ENCODE data around the gene EXOC3.
A peak's percentile ranks its signal among the peaks of the same experiment; 100 is the strongest.

The EXOC3 gene

GRCh38 chr5:427415-428087, 15.4 kb upstream of the EXOC3 start:
- no peak for DNase-seq

DNA sequence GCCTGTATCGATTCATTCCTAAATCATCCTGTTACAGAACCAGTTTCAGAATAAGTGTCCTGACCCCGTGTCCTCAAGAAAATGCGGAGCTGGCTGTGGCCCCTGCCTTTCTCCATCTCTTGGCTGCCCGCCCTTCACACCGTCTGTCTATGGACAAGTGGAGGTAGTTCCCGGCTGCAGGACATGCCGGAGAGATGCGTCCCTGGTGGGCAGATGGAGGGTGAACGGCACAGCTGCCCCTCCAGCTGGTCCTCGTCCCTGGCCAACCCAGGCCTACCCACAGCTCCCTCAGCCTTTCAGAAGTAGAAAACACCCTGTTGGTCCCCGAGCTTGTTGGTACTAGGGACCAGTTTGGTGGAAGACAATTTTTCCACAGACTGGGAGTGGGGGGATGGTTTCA, 14.8 kb upstream of the EXOC3 start:
- no peak for DNase-seq

GRCh38 chr5:428754-429452, 14.1 kb upstream of the EXOC3 start:
- DNase-seq = no peak

GRCh38 chr5:429453-430188, 13.4 kb upstream of the EXOC3 start:
- DNase-seq = no peak

DNA sequence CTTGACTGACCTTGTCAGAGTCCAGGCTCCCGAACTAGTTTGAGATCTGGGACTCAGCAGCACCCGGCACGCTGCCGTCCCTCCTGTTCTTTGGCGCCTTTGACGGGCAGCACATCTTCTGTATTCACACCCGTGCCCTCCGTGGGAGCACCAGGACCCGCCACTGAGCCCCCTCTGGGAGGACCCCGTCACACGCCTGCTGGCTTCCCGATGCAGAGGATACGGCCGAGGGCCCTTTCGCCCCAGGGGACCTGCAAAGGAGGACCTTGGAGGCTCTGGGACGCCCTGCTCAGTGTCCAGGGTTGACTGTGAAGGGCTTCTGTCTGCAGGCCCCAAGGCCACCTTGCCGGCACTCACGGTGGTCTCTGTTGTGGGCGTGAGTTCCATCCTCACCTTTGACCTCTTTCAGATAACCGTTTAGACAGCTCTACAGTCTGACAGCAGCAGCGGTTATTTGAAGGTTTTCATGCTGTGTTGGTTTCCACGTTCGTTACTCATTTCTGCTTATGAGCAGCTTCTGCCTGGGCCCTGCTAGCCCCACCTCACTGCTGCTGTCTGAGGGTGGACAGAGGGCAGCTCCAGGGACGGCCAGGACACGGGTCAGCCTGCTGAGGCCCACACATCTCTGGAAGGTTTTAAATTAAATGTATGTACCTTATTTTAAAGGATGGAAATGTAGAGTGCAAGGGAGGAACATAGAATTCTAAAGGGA, 12.6 kb upstream of the EXOC3 start:
- DNase-seq = no peak

GRCh38 chr5:431001-431710, 11.8 kb upstream of the EXOC3 start:
- peak; percentile 46 for DNase-seq

DNA sequence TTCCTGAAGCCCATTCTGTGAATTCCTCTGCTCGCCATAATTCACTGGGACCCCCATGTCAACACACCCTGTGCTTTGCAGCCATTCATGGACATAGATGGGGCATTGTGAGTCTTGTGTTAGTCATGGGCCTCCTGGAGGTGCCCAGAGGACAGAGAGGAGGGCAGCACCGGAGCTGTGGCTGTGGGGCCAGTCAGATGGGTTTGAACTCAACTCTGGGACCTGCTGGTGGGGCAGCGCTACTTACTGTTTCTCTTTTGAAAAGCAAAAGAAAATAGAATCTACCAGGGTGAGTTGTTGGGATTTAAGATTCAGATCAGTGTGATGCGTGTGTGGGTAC, 11.3 kb upstream of the EXOC3 start:
- DNase-seq = no peak

DNA sequence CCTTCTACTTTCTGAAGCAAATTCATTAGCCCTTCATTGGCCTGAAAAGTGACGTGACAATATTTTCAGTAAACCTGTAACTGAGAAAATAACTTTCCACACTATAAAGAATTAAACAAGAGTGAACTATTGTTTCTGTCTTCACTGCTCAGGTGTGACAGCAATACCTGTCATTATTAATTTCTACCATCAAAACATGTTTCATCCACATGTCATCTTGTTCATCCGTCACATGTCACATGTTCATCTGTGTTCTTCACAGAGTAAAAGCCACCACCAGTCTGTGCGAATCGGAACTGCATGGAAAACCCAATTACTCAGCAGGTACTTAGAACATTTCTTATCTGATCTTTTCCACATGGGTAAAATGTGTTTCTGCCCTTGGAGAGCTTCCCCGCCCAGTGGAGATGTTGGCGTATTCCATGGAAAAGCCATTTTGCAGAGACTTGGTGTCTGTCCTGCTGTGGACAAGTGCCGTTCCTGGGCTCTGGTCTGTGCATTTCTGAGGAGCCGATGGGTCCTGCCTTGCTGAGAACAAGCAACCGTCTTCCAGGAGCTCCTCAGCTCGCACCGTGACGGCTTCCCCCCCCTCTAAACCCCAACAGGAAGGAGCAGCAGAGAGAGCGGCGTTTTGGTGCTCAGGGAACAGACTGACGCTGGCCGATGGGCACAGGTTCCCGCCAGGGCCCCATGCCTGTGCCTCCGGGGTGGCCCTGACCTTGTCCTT, 10.6 kb upstream of the EXOC3 start:
- no peak for DNase-seq

DNA sequence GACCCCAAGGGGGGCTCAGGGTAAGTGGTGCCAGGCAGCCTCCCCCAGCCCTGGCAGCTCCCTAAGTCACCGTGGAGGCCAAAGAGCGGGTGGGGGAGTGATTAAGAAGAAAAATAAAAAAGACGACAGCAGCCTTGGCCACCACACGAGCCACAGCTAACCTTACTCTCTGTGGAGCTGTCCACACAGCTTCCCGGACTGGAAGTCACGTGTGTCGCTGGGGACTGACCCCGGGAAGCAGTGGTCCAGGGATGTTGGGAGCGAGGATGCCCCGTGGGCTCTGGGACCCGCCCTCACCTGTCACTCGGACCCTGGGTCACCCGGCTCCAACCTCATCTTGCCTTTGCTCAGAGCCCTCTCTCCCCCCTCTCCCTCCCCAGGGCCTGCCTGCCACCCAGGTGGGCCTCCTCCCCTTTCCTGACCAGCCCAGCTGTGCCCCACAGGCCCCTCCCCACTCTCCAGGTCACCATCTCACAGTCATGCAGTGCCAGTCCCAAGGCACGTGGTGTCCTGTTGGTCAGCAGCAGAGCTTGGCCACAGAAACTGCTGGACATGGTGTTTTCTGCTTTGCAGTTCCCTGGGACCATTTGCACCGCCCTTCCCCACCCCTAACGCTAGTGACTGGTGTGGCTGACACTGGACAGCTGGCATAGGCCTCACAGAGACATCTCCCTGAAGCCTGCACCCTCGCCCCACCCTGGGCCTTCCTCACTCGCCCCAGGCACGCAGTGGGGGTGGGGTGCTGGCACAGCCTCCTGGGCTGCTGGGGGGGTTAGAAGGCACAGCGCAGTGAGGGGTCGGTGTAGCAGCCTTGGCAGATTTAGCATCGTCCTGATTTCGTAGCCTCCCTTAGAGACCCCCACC, 9.8 kb upstream of the EXOC3 start:
- no peak for DNase-seq

GRCh38 chr5:433836-434235, 9.1 kb upstream of the EXOC3 start:
- no peak for DNase-seq

GRCh38 chr5:434443-435146, 8.4 kb upstream of the EXOC3 start:
- DNase-seq = no peak

DNA sequence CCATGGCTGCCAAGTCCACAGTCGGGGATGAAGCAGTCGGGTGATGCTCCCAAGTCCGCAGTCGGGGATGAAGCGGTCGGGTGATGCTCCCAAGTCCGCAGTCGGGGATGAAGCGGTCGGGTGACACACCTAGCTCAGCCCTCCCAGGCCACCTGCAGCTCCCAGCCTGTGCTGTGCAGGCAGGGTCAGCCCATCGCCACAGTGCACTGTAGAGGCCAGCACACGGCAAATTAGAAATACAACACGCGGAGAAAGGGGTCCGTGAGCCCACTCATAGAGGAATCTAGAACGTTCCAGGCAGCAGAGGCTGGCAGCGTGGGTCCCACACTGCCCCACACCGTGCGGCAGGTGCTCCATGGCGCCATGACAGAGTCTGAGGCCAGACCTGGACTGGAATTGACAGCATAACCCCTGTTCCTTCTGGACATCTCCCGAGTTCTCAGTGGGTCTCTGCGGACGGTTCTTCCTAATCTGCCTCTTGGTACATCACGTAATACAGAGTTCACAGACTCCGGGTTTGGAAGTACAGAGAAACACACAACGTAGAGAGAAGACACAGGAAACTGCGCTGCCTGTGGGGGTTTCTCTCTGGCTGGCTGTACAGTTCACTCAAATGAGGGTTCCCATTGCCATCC, 7.7 kb upstream of the EXOC3 start:
- DNase-seq = no peak

DNA sequence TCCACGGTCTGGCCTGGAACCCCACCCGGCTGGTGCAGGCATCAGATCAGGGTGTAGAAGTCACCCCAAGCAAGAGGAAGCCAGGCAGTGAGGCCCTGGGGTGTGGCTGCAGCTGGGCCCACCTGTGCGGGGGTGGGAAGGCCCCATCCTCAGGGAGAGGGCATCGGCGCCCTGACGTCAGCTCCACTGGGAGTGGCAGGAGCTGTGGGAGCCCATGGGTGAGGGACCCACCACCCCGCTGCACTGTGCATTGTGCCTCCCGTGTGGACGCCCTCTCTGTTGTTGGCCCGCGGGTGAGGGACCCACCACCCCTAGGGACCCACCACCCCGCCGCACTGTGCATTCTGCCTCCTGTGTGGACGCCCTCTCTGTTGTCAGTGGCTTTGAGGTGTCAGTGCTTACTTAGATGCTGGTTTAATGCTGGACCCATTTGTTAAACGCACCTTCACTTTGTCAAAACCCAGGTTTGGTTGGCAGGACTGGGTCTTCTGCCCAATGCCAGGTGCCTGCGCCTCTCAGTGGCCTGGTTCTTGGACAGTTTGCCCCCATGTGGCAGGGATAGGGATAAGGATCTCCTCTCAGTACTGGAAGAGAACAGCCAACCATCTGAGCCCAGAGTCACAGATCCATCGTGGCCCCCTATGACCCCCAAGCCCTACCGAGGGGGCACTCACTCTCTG, 6.9 kb upstream of the EXOC3 start:
- DNase-seq = no peak

DNA sequence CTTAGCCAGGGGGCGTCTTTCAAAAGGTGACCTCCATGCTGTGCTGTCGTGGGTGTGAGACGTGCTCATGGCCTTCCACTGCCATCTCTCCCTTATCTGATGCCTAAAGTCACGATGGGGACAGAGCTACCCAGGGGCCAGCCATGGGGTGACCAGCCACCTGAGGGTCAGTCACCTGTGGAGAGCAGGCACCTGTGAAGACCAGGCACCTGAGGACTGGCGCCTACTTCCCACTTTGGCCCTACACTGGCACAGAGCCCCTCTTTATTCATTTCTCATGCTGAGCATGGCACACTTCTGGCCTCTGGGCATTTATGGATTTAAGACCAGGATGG, 6.4 kb upstream of the EXOC3 start:
- DNase-seq = no peak

GRCh38 chr5:437281-437771, 5.7 kb upstream of the EXOC3 start:
- no peak for DNase-seq

- DNase-seq = no peak
Observed at GRCh38 chr5:438481-438981, 4.4 kb upstream of the EXOC3 start.

GRCh38 chr5:439181-439580, 3.8 kb upstream of the EXOC3 start:
- no peak for DNase-seq

GRCh38 chr5:439636-440035, 3.3 kb upstream of the EXOC3 start:
- DNase-seq = no peak

Data from stimulated activated CD4-positive, alpha-beta T cell treated with anti-CD3 and anti-CD28 coated beads, Interleukin-1b, Interleukin-23, amount 100 ng/mL, for 48 hours (primary cell).